Measurements from ENCODE around the gene KRT31.
A peak's percentile ranks its signal among the peaks of the same experiment; 100 is the strongest.
"Not testable (repeated sequence)": the region's sequence is repeated elsewhere in the genome, so short reads cannot be mapped to it uniquely, and the experiment has no call there.

KRT31 gene

DNA sequence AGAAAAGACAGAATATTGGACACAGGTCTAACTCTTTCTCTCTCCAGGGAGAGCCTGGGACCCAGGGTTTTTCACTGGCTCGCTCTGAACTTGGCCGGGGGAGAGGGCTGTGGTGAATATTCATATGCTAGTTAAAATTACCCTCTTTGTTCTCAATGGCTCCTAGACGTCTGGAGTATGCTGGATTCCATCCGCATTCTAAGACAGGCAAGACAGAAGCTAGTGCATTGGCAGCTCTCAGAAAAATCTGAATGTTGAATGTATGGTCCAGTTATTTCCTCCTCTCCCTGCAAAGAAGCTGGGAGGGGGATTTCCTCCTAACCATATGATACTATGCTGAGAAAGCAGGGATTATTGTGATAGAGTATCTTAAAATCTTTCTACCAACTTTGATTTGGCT lies 9.7 kb downstream of the KRT31 start:
- DNase-seq (ENCODE audit: low read depth) = no peak

DNA sequence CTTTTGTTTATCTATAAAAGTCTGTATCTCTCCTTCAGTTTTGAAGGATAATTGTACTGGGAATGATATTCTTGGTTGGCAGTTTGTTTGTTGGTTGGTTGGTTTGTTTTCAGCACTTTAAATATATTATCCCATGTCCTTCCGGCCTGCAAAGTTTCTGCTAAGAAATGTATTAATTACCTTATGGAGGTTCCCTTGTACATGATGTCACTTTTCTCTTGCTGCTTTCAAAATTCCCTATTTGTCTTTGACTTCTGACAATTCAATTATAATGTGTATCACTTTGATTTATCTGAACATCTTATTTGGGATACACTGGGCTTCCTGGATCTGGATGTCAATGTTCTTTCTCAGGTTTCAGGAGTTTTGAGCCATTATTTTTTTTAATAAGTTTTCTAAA lies 11.2 kb downstream of the KRT31 start:
- no peak for DNase-seq (ENCODE audit: low read depth)

- no peak for DNase-seq (ENCODE audit: low read depth)
Measured at GRCh38 chr17:41383690-41384089, 13.7 kb downstream of the KRT31 start.

DNA sequence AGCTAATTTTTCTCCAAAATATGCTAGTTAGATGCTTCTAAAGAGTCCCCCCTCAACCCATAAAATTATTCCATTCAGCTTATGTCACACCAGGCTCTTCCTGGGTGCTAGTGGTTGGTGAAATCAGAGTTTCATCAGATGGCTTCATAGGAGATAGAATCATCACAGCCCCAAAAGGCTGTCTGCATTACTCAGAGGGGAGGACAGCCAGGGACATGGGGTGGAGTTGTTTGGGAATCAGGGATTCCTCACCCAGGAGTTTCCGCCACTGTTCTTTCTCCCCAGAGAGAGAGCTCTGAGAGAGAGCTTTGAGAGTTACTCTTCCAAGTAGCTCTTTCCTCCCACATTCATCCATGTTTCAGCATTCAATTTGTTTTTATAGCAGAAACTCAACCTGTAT lies 15.0 kb downstream of the KRT31 start:
- DNase-seq (ENCODE audit: low read depth) = peak; percentile 87

DNA sequence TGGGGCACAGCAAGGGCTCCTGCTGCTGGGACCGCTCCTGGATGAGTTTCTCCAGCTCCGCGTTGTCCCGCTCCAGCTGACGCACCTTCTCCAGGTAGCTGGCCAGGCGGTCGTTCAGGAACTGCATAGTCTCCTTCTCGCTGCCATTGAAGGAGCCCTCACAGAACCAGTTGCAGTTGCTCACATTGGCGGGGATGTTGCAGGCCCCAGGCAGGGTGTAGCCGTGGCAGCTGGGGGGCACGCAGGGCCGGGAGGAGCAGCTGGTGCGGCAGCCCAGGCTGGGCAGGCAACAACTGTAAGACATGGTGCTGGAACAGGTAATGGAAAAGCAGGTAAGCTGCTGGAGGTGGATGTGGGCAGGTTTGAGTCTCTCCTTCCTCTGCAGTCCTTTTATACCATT lies 15.5 kb downstream of the KRT31 start, which contains the start of gene KRT34:
TSS of gene KRT34 (minus strand) at position 364 of the 400 bp plus-strand sequence. CDS start at position 304, 60 bp downstream.
- DNase-seq (ENCODE audit: low read depth) = not testable (repeated sequence)

DNA sequence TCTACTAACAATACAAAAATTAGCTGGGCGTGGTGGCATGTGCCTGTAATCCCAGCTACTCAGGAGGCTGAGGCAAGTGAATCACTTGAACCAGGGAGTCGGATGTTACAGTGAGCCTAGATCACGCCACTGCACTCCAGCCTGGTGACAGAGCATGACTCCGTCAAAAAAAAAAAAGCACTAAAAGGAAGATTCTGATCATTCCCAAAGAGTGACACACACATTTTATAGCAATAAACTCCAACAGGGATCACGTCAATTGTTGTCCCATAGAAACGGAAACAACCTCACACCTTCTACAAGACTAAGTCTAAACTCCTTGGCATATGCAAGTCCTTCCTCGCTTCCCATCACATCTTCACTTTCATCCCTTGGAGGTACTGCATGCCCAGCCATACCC lies 17.3 kb downstream of the KRT31 start:
- peak; percentile 89 for DNase-seq (ENCODE audit: low read depth)

- DNase-seq (ENCODE audit: low read depth) = peak; percentile 47
Measured at GRCh38 chr17:41377546-41377945, 19.9 kb downstream of the KRT31 start.

DNA sequence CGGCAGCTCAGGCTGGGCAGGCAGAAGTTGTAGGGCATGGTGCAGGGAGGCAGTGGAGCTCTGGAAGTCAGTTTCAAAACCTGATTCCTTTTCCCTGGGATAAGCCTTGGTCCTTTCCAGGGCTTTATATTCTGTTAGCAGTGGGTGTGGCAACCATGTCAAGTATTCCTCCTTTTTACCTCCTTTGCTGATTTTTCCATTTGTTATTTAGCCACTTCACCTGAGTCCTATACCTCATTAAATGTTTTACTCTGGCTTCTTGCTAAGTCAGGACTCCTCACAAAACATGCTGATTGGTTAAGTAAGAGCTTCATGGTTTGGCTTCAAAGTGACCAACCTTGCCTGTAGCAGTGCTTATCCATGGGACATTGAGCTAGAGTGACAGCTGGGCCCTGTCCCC lies 27.7 kb downstream of the KRT31 start, which contains the start of gene KRT33B:
TSS of gene KRT33B (minus strand) at position 101 of the 400 bp plus-strand sequence. CDS start at position 38, 63 bp downstream.
- no peak for DNase-seq (ENCODE audit: low read depth)

- no peak for DNase-seq (ENCODE audit: low read depth)
Measured at GRCh38 chr17:41369023-41369422, 28.4 kb downstream of the KRT31 start.

GRCh38 chr17:41367426-41368075 lies 29.9 kb downstream of the KRT31 start:
- peak; percentile 76 for DNase-seq (ENCODE audit: low read depth)

- no peak for DNase-seq (ENCODE audit: low read depth)
Measured at GRCh38 chr17:41366070-41366469, 31.3 kb downstream of the KRT31 start.

DNA sequence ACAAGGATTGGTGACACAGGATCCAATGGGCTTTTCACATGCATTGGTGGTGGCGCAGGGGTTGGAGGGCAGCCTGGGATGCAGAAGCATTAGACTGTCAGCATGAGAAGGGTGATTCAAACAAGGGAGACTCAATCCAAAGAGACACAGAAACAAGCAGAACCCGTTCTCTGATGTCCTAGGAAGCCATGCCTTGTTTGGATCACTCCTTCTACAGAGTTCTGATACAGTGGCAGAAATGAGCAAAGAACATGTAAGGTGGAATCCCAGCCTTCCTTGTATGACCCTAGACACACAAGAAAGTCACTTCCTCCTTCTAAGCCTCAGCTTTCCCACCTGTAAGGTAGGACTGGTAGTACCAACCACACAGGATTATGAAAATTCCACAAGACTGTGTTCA lies 33.5 kb downstream of the KRT31 start:
- no peak for DNase-seq (ENCODE audit: low read depth)

- no peak for DNase-seq (ENCODE audit: low read depth)
Measured at GRCh38 chr17:41360296-41360995, 37.0 kb downstream of the KRT31 start.

DNA sequence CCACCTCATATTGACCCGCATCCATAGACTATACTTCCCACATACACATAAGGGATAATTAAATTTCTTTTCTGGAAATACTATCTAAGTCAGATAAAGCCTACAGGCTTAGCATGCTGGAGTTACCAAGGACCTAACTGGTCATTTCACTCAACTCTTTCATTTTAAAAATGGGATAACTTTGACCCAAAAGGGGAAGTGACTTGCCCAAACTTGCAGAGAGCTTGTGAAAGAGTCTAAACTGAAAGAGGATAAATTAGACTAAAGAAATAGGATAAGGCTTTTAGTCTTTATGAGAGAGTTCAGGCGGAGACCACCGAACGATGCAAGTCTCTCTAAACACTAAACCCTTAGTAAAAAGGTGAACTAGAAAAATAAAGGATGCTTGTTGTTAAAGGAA lies 42.9 kb downstream of the KRT31 start:
- no peak for DNase-seq (ENCODE audit: low read depth)

DNA sequence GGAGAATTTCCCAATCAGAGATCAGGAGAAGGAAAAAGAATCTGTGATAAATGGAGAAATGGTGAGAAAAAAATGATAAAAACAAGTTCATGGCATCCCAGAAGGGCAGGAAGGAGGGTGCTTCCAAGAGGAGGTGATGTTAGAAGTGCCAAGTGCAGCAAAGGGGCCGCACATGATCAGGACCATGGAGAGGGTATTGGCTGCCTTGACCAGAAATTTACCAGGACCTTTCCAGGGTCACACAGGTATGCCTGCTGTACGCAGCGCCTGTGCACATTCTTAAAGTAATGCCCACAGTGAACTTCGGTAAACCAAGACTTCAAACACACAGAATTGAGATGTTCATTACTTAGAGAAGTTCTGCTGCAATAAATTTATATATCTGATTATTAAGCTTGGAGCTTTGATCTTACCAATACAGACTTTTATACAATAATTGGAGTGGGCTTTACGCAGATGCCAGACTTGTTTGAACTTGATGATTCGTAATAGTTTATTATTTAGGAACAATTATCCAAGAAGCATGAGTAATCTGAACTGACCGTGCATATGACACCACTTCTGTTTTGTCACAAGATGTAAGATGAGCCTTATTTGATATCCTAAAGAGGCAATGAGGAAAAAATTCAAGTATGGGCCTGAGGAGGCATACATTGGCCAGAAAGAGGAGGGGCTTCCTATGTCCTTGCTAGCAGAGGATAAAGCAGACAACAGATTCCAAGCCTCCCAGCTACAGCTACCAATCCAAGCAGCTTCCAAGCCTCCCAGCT lies 44.6 kb downstream of the KRT31 start:
- no peak for DNase-seq (ENCODE audit: low read depth)

- no peak for DNase-seq (ENCODE audit: low read depth)
Measured at GRCh38 chr17:41351177-41351576, 46.2 kb downstream of the KRT31 start.

GRCh38 chr17:41350381-41350878 lies 47.0 kb downstream of the KRT31 start, which contains the start of gene KRT33A:
Gene KRT33A, minus strand, starts transcription at chr17:41350828. Its CDS starts 61 bp downstream, at chr17:41350767.
- not testable (repeated sequence) for DNase-seq (ENCODE audit: low read depth)

GRCh38 chr17:41347869-41348760 lies 49.3 kb downstream of the KRT31 start:
- no peak for DNase-seq (ENCODE audit: low read depth)

DNA sequence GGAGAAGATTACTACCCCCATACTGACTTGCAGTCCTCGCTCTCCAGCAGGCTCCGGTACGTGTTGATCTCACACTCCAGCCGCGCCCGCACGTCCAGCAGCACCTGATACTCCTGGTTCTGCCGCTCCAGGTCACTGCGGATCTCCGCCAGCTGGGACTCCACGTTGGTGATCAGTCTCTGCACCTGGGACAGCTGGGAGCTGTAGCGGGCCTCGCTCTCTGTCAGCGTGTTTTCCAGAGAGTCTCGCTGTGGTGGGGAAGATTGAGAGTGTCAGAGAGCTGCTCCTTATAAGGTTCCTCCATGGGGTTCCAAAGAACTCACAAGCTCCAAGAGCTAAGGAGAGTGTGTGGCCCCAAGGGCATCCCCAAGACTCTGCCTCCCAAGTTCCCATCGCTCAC lies 51.0 kb downstream of the KRT31 start:
- DNase-seq (ENCODE audit: low read depth) = not testable (repeated sequence)

GRCh38 chr17:41345992-41346391 lies 51.4 kb downstream of the KRT31 start:
- no peak for DNase-seq (ENCODE audit: low read depth)
